Mesothelial cell of epicardium (in vitro differentiated cells): ENCODE results near the gene FARP2. TPM values are rescaled to one million over a fixed set of nuclear protein-coding genes. Genes with fewer than 3 reads are reported as not detected.

Source experiments
- DNase-seq, 2 experiments: peaks; one replicate each; pipeline ENCODE4 v3.0.0; 2021; ENCODE audit warnings: low spot score in 2 of 2; ENCODE audit not compliant: unreplicated experiment in 2 of 2
- H3K27ac Mint-ChIP-seq: 2 replicates; pipeline ENCODE4 v1.8.0; 2021; ENCODE audit warnings: mixed read lengths
- H3K27me3 Mint-ChIP-seq: 2 replicates; pipeline ENCODE4 v1.8.0; 2021; ENCODE audit warnings: low read depth, mixed read lengths
- H3K36me3 Mint-ChIP-seq: 2 replicates; pipeline ENCODE4 v1.8.0; 2021; ENCODE audit warnings: mixed read lengths
- H3K4me1 Mint-ChIP-seq: 2 replicates; pipeline ENCODE4 v1.8.0; 2021; ENCODE audit warnings: mixed read lengths
- H3K4me3 Mint-ChIP-seq: 2 replicates; pipeline ENCODE4 v1.8.0; 2021; ENCODE audit warnings: mild to moderate bottlenecking, moderate library complexity, mixed read lengths
- H3K9me3 Mint-ChIP-seq: 2 replicates; pipeline ENCODE4 v1.8.0; 2021; ENCODE audit warnings: mixed read lengths
- total RNA-seq: library from RNA; stranded (reverse); gene quantifications from 3 replicates; pipeline ENCODE4 v1.2.1, GENCODE V29; 2021
- TF ChIP-seq, protein P1 (sequence below): fragments of 200-600 bp; sonication (generic); IDR thresholded peaks from one replicate; pipeline ENCODE4 v1.5.0; 2021; ENCODE audit warnings: antibody characterized with exemption; ENCODE audit not compliant: unreplicated experiment

The FARP2 gene
- total RNA-seq, 1 donor from 2014 or later, result 54.9 TPM

- Mint-ChIP-seq H3K4me3 (peak within 1 kb of the TSS; percentile 81), H3K9me3 (no peaks in the 10 kb centered on the region), H3K27ac (peak within 1 kb of the TSS; percentile 73), H3K36me3 (no peaks in the 10 kb centered on the region), H3K27me3 (no peaks in the 10 kb centered on the region), H3K4me1 (peaks cover 21% of the 10 kb centered on the region)
- DNase-seq, result peak; percentile 96 to 97
- TF ChIP-seq, protein P1, sequence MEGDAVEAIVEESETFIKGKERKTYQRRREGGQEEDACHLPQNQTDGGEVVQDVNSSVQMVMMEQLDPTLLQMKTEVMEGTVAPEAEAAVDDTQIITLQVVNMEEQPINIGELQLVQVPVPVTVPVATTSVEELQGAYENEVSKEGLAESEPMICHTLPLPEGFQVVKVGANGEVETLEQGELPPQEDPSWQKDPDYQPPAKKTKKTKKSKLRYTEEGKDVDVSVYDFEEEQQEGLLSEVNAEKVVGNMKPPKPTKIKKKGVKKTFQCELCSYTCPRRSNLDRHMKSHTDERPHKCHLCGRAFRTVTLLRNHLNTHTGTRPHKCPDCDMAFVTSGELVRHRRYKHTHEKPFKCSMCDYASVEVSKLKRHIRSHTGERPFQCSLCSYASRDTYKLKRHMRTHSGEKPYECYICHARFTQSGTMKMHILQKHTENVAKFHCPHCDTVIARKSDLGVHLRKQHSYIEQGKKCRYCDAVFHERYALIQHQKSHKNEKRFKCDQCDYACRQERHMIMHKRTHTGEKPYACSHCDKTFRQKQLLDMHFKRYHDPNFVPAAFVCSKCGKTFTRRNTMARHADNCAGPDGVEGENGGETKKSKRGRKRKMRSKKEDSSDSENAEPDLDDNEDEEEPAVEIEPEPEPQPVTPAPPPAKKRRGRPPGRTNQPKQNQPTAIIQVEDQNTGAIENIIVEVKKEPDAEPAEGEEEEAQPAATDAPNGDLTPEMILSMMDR, result no peak
These were observed 152.4 kb downstream of the FARP2 start, which contains the start of gene STK25 for GRCh38 chr2:241508240-241509154. STK25 (minus strand) TSS chr2:241508584; CDS start chr2:241508035, 549 bp downstream.

DNA sequence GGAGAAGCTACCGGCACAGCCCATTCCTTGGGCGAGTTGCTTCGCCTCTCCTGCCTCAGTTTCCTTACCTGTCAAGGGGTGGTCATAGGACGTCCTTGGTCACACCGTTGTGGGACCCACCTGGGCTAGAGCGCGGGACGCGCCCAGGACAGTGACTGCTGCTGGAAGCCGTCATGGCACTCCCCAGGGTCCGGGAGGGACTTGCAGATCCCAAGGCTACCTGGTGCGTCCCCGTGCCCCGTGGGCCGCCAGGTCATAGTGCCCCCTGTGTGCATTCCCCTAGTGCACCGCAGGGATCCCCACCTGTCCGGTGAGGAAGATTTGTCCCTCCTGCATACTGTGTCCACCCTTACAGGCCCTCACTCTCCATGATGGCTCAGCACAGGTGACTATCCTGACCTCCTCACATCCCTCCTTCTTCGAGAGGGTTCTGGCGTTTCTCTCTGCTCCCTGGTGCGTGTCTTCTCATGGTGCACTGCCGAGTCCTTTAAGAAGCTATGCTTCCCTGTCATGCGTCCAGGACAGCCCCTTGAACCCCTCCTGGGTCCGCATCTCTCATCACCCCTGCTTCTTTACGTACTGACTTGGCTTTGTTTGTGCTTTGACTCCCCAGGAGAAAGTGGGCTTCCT, 153.2 kb downstream of the FARP2 start:
- no peak for DNase-seq

DNA sequence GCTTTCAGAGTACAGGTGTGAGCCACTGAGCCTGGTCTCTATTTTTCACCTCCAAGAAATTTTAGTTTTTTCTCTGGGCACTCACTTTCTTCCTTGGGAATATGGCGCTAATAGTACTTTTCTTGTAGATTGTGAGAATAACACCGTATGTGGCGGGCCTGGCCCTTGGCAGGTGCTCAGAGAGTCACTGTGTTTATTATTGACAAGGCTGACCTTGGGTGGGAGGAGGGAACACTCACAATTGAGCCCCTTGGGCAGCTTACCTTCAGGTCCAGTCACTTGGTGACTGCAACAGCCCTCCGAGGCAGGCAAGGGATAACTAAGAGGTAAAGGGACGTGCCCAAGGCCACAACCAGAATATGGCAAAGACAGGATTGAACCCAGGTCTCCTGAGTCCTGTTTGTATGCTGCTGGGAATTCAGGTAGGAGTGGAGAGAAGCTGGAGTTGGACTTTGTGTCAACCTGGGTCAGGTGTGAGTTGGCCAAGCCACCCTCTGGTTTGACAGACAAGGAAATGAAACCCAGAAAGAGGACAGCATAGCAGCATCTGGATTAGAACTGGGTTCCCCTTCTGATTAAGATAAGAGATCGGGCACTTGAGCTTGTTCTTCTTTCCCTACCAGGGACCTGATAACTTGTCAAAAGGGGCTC, 155.1 kb downstream of the FARP2 start:
- no peak for DNase-seq
- peaks cover 21% of the 10 kb centered on the region for H3K4me1 Mint-ChIP-seq
- TF ChIP-seq, protein P1, result no peak
- no peaks in the 10 kb centered on the region for H3K9me3 Mint-ChIP-seq
- no peak overlapping the region for H3K27ac Mint-ChIP-seq
- no peaks in the 10 kb centered on the region for H3K27me3 Mint-ChIP-seq
- no peaks in the 10 kb centered on the region for H3K36me3 Mint-ChIP-seq
- H3K4me3 Mint-ChIP-seq, result no peak overlapping the region

More for the DNA sequence above, 153.2 kb downstream of the FARP2 start:
- Mint-ChIP-seq H3K27me3 (no peaks in the 10 kb centered on the region), H3K36me3 (no peaks in the 10 kb centered on the region), H3K27ac (peak overlapping the region; percentile 71), H3K4me3 (peak overlapping the region; percentile 71), H3K4me1 (peaks cover 21% of the 10 kb centered on the region), H3K9me3 (no peaks in the 10 kb centered on the region)
- TF ChIP-seq, protein P1, result no peak

DNA sequence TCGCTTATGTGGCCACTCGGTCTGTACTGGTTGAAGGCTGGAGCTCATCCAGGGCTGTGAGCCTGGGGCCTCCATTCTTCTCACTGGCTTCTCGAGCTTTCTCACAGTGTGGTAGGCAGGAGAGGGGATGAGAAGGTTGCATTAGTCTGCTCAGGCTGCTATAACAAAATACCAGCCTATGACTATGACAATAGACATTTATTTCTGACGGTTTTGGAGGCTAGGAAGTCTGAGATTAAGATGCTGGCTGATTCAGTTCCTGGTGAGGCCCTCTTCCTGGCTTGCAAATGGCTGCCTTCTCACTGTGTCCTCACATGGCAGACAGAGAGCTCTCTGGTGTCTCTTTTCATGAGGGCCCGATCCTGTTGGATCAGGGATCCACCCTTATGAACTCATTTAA, 158.5 kb downstream of the FARP2 start:
- no peak overlapping the region for H3K27ac Mint-ChIP-seq
- no peaks in the 10 kb centered on the region for H3K36me3 Mint-ChIP-seq
- TF ChIP-seq, protein P1, result no peak
- no peaks in the 10 kb centered on the region for H3K27me3 Mint-ChIP-seq
- peaks cover 5% of the 10 kb centered on the region for H3K9me3 Mint-ChIP-seq
- H3K4me1 Mint-ChIP-seq, result peaks cover 3% of the 10 kb centered on the region
- H3K4me3 Mint-ChIP-seq, result no peak overlapping the region
- no peak for DNase-seq

DNA sequence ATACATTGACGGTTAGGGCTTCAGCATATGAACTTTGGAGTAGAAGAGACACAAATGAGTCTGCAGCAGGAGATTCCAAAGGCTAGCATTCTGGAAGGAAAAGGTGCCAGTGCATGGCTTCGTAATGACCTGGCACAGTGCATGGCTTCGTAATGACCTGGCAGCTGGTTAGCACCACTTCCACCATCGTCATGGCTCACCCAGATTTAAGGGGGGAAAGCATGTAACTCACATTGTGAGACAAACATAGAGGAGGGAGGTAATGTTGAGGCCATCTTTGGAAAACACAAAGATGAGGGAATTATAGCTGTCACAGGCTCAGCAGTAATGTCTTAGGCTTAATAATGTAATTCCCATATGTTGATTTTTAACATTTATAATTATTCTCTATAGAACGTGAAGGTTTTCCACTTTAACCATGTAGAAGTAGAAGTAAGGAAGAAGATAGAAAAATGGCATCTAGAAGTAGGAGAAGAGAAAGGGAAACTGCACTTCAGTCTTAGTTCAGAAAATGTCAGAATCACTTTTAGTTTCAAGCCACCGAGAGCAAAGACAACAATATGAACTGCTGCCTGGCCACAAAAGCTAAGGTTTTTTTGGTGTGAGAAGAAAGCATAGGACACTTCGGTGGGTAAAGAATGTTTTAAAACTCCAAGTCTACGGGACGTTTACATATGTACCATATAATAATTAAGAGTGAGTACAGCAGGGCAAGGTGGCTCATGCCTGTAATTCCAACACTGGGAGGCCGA, 159.1 kb downstream of the FARP2 start:
- Mint-ChIP-seq H3K4me3 (no peak overlapping the region), H3K27ac (peak overlapping the region; percentile 69), H3K4me1 (no peaks in the 10 kb centered on the region), H3K9me3 (peaks cover 5% of the 10 kb centered on the region), H3K36me3 (no peaks in the 10 kb centered on the region), H3K27me3 (peaks cover 2% of the 10 kb centered on the region)
- TF ChIP-seq, protein P1, result no peak
- no peak for DNase-seq
